Measurements from ENCODE around the gene MYLK. TPM values are rescaled to one million over a fixed set of nuclear protein-coding genes. Genes with fewer than 3 reads are reported as not detected.
A peak's percentile ranks its signal among the peaks of the same experiment; 100 is the strongest.

Gene MYLK
- total RNA-seq, 1 donor from 2014 or later, result 196 TPM

- intact Hi-C loops (cut with DNase I), result no loop called here
- peak in 1 of 2 donors; percentile 56 for DNase-seq (ENCODE audit: low spot score in 2 of 2)
- TF ChIP-seq CTCF (IDR thresholded peaks at IDR 0.05), result no peak
- H3K4me1 ChIP-seq, result peaks cover 10 to 14% of the 10 kb centered on the region in 2 donors
- H3K27ac ChIP-seq, result peak overlapping the region in 1 of 2 donors; percentile 48
- H3K36me3 ChIP-seq, result peaks cover 0 to 11% of the 10 kb centered on the region in 2 donors
- H3K9me3 ChIP-seq, result no peaks in the 10 kb centered on the region
- no peak overlapping the region for H3K4me3 ChIP-seq
- no peaks in the 10 kb centered on the region for H3K27me3 ChIP-seq
These were observed 80.6 kb downstream of the MYLK start for GRCh38 chr3:123803521-123803920.

GRCh38 chr3:123802007-123802625 is 82.0 kb downstream of the MYLK start:
- Histone ChIP-seq H3K27me3 (no peaks in the 10 kb centered on the region), H3K36me3 (peaks cover 0 to 11% of the 10 kb centered on the region in 2 donors), H3K4me1 (peaks cover 4 to 14% of the 10 kb centered on the region in 2 donors), H3K9me3 (no peaks in the 10 kb centered on the region), H3K4me3 (no peak overlapping the region), H3K27ac (peak overlapping the region; percentile 17 to 48)
- intact Hi-C loops (cut with DNase I), result no loop called here
- DNase-seq (ENCODE audit: low spot score in 2 of 2), result no peak
- TF ChIP-seq CTCF (IDR thresholded peaks at IDR 0.05), result no peak

- peak overlapping the region; percentile 24 to 31 for H3K27ac ChIP-seq
- no peaks in the 10 kb centered on the region for H3K27me3 ChIP-seq
- DNase-seq (ENCODE audit: low spot score in 2 of 2), result no peak
- H3K4me3 ChIP-seq, result no peak overlapping the region
- no peaks in the 10 kb centered on the region for H3K9me3 ChIP-seq
- TF ChIP-seq CTCF (IDR thresholded peaks at IDR 0.05), result no peak
- H3K4me1 ChIP-seq, result peaks cover 4 to 14% of the 10 kb centered on the region in 2 donors
- intact Hi-C loops (cut with DNase I), result no loop called here
- peaks cover 0 to 9% of the 10 kb centered on the region in 2 donors for H3K36me3 ChIP-seq
These were observed 82.7 kb downstream of the MYLK start for GRCh38 chr3:123801474-123801873.

DNA sequence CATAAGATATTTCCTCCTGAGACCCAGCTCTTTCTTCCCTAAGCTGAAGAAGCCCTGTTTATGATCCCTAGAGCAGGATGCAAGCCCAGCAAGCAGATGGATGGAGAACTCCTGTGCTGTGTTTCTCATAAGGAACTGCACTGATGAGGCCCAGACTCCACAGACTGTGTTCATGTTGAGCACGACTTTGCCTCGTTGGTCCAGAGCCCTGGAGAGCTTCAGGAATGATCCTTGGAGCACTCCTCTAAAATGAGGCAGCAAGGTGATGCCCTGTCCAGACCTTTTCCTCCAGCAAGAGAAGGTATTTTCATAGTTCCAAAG is 83.8 kb downstream of the MYLK start:
- TF ChIP-seq CTCF (IDR thresholded peaks at IDR 0.05), result no peak
- intact Hi-C loops (cut with DNase I), result no loop called here
- H3K4me1 ChIP-seq, result peaks cover 4 to 14% of the 10 kb centered on the region in 2 donors
- no peak overlapping the region for H3K4me3 ChIP-seq
- no peaks in the 10 kb centered on the region for H3K27me3 ChIP-seq
- H3K27ac ChIP-seq, result peak overlapping the region; percentile 54 to 74
- peaks cover 0 to 5% of the 10 kb centered on the region in 2 donors for H3K36me3 ChIP-seq
- DNase-seq (ENCODE audit: low spot score in 2 of 2), result no peak
- no peaks in the 10 kb centered on the region for H3K9me3 ChIP-seq

DNA sequence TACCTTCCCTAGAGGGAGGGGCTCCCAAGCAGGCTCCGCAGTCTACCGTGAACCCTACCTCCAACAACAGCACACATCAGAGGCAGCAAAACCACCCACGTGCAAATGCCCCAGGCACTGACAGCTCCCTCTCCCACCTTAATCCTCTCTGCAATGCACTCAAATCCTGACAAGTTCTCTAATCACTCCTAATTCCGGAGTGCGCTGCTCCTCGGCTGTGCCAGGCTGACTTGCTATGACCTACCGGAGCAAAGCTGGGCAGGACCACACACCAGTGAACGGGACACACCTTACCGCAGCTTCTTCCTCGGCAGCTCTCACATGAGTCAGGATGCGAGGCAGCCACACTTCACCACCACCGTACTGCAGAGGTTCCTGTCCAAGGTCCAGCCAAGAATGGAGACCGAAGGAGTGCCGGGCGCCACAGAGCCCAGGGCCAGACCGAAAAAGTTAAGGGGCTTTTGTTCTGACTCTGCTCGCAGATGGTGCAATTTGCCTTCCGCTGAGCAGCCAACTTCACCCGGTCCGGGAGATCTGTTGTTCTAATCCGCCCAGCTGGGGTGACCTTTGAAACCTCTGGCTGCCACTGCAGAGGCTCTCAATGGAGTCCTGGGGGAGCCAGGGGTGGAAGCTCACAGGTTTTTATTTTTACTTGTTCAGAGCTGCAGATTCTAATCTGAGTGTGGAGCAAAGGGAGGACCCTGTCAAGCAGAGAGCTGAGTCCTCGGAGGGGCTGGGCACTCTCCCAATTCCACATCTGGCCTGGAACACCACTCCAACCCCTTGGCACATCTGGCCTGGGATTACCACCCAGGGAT is 84.4 kb downstream of the MYLK start:
- DNase-seq (ENCODE audit: low spot score in 2 of 2), result no peak
- TF ChIP-seq CTCF (IDR thresholded peaks at IDR 0.05), result no peak
- intact Hi-C loops (cut with DNase I), result no loop called here
- Histone ChIP-seq H3K36me3 (peaks cover 0 to 5% of the 10 kb centered on the region in 2 donors), H3K4me3 (peak overlapping the region; percentile 11 to 33), H3K27ac (peak overlapping the region; percentile 54 to 74), H3K9me3 (no peaks in the 10 kb centered on the region), H3K27me3 (no peaks in the 10 kb centered on the region), H3K4me1 (peaks cover 4 to 17% of the 10 kb centered on the region in 2 donors)

All from ascending aorta (tissue), 2 donors.